ENCODE results near the gene NDUFAF8.

NDUFAF8 gene

GRCh38 chr17:81210466-81210865, 28.7 kb upstream of the NDUFAF8 start:
- CTCF ChIA-PET = interaction anchor here (0.9 kb wide), 1 partner anchor 11 kb away, joined by 3 read pairs; no protein-coding TSS in a partner anchor
- H3K4me3 ChIP-seq (ENCODE audit: low read depth, low read length) = no peak overlapping the region
- no peak overlapping the region for H3K27ac ChIP-seq (ENCODE audit: extremely low read depth, low read depth, low read length)
- POLR2A ChIA-PET = interaction anchor here (0.7 to 1.5 kb wide), 2 partner anchors 12 to 130 kb away, joined by 4 read pairs; partner anchors contain the start of gene CEP131
- peaks cover 13 to 35% of the 10 kb centered on the region in 2 experiments; a peak in 2 of 3 replicates for H3K36me3 ChIP-seq (ENCODE audit: control insufficient read depth in 2 of 2, insufficient read depth in 1 of 2, low read length in 2 of 2)
- TF ChIP-seq ZNF169 (tag by site-specific recombination; IDR thresholded peaks at IDR 0.05) (no peak), ZBTB26 (tag by site-specific recombination; optimal IDR thresholded peaks at IDR 0.05) (no peak), ZNF645 (tag by site-specific recombination; IDR thresholded peaks at IDR 0.05) (no peak), ZSCAN16 (tag by site-specific recombination; IDR thresholded peaks at IDR 0.05) (no peak), SETDB1 (IDR thresholded peaks at IDR 0.05; ENCODE audit: insufficient read length, low read length) (no peak), HOXC10 (CRISPR knock-in tag; IDR thresholded peaks at IDR 0.05) (no peak), ZNF23 (tag by site-specific recombination; IDR thresholded peaks at IDR 0.05; ENCODE audit: borderline replicate concordance) (no peak), ZNF518A (tag by site-specific recombination; conservative IDR thresholded peaks at IDR 0.05; ENCODE audit: low read depth) (no peak), PRDM4 (tag by site-specific recombination; IDR thresholded peaks at IDR 0.05) (no peak), ZBTB10 (tag by site-specific recombination; IDR thresholded peaks at IDR 0.05) (no peak), ZNF26 (tag by site-specific recombination; IDR thresholded peaks at IDR 0.05) (no peak), ZNF701 (tag by site-specific recombination; IDR thresholded peaks at IDR 0.05) (no peak), ZNF416 (tag by site-specific recombination; IDR thresholded peaks at IDR 0.05) (no peak)
- no peaks in the 10 kb centered on the region for H3K4me1 ChIP-seq (ENCODE audit: control insufficient read depth, insufficient read depth, low read length)
- H3K9me3 ChIP-seq (ENCODE audit: control insufficient read depth, insufficient read depth, low read depth, low read length) = no peaks in the 10 kb centered on the region

All from HEK293 (cell line).